KOPT-K1 (cell line): ENCODE measurements around the gene IL17REL.
"Not testable (repeated sequence)": the region's sequence is repeated elsewhere in the genome, so short reads cannot be mapped to it uniquely, and the experiment has no call there.

ENCODE experiments used
- H3K27ac ChIP-seq: fragments of 200-600 bp; sonication (generic); 2 replicates; pipeline ENCODE4 v1.5.1; 2016; ENCODE audit warnings: antibody characterized with exemption, mild to moderate bottlenecking, low read depth, low read length; ENCODE audit not compliant: poor library complexity, severe bottlenecking
- H3K36me3 ChIP-seq: fragments of 200-600 bp; sonication (generic); 2 replicates; pipeline ENCODE4 v1.5.1; 2017; ENCODE audit warnings: antibody characterized with exemption, mild to moderate bottlenecking, low read length, moderate library complexity; ENCODE audit not compliant: insufficient read depth
- H3K9me3 ChIP-seq: fragments of 200-600 bp; sonication (generic); 2 replicates; pipeline ENCODE4 v1.5.1; 2017; ENCODE audit warnings: antibody characterized with exemption, low read length, mild to moderate bottlenecking; ENCODE audit not compliant: insufficient read depth, poor library complexity, severe bottlenecking

Gene IL17REL

GRCh38 chr22:49951000-49951677 lies 61.4 kb downstream of the IL17REL start:
- Histone ChIP-seq H3K9me3 (no peaks in the 10 kb centered on the region), H3K27ac (no peak overlapping the region), H3K36me3 (no peaks in the 10 kb centered on the region)

- no peak overlapping the region for H3K27ac ChIP-seq
- no peaks in the 10 kb centered on the region for H3K9me3 ChIP-seq
- H3K36me3 ChIP-seq = no peaks in the 10 kb centered on the region
Observed at GRCh38 chr22:49950396-49950994, 62.1 kb downstream of the IL17REL start.

GRCh38 chr22:49949914-49950292 lies 62.7 kb downstream of the IL17REL start:
- no peaks in the 10 kb centered on the region for H3K9me3 ChIP-seq
- H3K36me3 ChIP-seq = no peaks in the 10 kb centered on the region
- no peak overlapping the region for H3K27ac ChIP-seq

- no peaks in the 10 kb centered on the region for H3K36me3 ChIP-seq
- no peaks in the 10 kb centered on the region for H3K9me3 ChIP-seq
- H3K27ac ChIP-seq = no peak overlapping the region
Observed at GRCh38 chr22:49948958-49949913, 63.3 kb downstream of the IL17REL start.

- Histone ChIP-seq H3K9me3 (no peaks in the 10 kb centered on the region), H3K27ac (no peak overlapping the region)
Observed at GRCh38 chr22:49948116-49948957, 64.2 kb downstream of the IL17REL start.

GRCh38 chr22:49947296-49947622 lies 65.3 kb downstream of the IL17REL start:
- no peaks in the 10 kb centered on the region for H3K36me3 ChIP-seq
- no peaks in the 10 kb centered on the region for H3K9me3 ChIP-seq
- H3K27ac ChIP-seq = no peak overlapping the region

More at GRCh38 chr22:49948116-49948957, 64.2 kb downstream of the IL17REL start:
- no peaks in the 10 kb centered on the region for H3K36me3 ChIP-seq

- Histone ChIP-seq H3K9me3 (no peaks in the 10 kb centered on the region), H3K36me3 (no peaks in the 10 kb centered on the region), H3K27ac (no peak overlapping the region)
Observed at GRCh38 chr22:49946612-49947295, 65.8 kb downstream of the IL17REL start.

GRCh38 chr22:49945042-49945794 lies 67.3 kb downstream of the IL17REL start:
- not testable (repeated sequence) for H3K36me3 ChIP-seq, H3K27ac ChIP-seq
- peaks cover 11% of the 10 kb centered on the region for H3K9me3 ChIP-seq
